ENCODE measurements around the gene OR52L1.
"Not testable (repeated sequence)": the region's sequence is repeated elsewhere in the genome, so short reads cannot be mapped to it uniquely, and the experiment has no call there.

Gene OR52L1

DNA sequence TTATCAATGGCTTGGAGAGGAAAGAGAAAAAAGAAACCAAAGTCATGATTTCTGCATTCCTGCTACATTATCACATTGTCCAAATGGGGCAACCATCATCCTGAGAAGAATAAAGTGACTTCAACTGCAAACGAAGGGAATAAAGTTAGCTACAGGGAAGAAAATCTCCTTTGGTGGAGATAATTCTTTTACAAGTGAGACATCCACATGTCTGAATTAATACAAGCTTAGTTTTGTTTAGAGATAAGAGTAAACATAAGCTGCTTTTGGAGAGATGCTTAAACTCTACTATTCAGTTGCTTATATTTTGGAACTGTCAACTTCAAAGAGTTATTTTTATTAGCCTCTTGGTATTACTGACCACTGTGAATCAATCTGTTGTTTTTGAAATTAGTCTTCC lies at the start of gene OR52L1:
OR52L1 (minus strand) TSS at position 101 of the 400 bp plus-strand sequence; CDS start at position 46, 55 bp downstream.
- H3K27ac ChIP-seq, result no peak within 1 kb of the TSS
- H3K4me3 ChIP-seq, result no peak within 1 kb of the TSS

DNA sequence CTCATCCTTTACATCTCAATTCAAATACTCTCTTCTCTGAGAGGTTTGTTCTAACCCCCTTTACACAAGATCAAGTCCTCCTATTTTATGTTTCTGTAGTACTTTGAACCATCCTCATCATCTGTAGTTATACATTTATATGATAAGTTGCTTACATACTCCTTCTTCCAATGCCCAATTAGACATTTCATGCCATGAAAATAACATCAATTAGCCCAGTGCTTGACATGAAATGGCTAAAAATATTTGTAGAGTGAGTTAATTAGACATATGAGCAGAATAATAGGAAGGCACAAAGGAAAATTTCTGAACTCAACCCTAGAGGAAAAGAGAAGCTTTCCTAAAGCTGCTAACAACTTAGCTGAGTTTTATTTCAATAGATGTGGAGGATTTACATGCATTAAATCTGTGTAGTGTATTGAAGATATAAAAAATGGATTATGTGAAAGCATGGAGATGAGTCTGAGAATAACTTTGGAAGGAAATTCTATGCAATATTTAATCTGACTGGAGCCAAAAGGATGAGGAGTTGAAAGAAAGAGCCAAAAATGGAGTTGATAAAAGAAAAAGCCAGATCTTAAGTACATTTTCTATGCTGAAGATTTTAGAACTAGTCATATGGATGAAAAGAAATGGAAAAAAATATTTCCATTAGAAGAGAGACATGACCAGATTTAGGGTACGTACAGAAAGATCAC lies 44.1 kb upstream of the OR52L1 start, which contains the start of gene OR56A1:
OR56A1 (minus strand) TSS at position 51 of the 698 bp plus-strand sequence. CDS start 3,066 bp downstream, outside the sequence.
- Histone ChIP-seq H3K4me3 (no peak within 1 kb of the TSS), H3K27ac (no peak within 1 kb of the TSS)

DNA sequence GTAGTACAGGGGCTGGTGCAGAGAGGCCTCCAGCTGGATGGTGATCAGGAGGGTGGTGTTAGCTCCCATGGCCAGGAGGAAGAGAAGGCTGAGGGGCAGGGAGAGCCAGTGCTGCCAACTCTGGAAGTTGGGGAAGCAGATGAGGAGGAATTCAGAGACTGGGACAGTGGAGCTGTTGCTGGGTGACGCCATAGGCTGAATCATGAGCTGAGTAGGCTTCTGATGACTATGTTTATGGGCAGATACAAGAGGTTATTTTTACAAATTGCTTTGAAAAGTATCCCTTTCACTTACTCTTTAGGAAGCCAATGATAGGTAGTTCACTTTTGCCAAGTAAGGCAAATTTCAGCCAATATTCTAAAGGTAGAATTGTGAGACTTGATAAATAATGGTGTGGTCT lies 40.7 kb upstream of the OR52L1 start:
- H3K4me3 ChIP-seq, result no peak overlapping the region
- H3K27ac ChIP-seq, result no peak overlapping the region

DNA sequence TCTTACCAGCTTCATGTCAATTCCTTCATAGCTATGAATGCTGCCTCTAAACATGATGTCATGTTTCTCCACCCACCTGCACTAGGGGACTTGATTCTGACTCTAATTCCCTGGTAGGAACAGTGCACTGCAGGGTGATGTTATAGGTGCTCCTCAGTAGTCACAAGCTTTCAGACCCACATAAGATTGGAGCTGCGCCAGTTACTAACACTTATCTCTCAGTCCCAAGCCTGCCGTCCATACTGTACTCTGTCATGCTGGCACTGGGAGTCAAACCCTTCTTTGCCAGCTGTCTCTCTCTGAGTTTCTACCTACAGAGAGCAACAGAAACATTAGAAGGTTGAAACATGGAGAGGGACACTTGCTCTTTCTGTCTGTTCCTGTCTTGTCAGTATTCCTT lies 38.3 kb upstream of the OR52L1 start:
- Histone ChIP-seq H3K27ac (no peak overlapping the region), H3K4me3 (no peak overlapping the region)

DNA sequence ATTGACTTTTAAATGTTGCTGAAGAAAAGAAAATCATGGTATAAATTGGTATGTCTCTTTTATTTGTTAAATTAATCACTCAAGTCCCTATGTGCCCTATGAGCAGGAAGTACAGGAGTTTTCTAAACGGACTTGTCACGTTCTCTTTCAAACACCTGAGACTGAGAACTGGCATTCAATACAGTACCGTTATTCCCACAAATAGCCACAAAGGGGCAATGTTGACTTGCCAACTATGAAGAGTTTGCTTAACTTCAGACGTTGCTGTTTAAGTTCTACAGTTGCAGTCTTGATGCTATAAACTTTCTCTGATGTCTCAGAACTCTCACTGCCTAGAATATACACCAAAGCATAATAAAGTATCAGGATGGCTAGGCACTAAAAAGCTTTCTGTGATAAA lies 36.2 kb upstream of the OR52L1 start:
- H3K27ac ChIP-seq, result no peak overlapping the region
- no peak overlapping the region for H3K4me3 ChIP-seq

DNA sequence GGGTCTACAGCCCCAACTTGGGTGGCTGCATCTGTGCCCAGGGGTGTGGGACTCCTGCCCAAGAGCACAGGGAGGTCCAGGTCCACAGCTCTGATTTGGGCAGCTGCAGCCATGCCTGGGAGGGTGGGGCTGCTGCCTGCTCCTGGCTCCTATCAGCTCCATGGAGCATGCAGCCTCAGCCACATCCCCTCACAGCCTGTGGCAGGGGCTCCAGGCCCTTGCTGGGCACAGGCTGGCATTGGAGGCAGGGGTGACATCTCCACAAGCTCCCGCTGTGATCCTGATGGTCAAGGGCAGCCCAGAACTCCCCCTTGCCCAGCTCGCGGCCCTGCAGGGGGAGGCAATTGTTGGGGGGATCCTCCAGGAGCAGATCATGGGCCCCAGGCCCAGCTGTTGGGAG lies 26.3 kb upstream of the OR52L1 start:
- H3K4me3 ChIP-seq, result no peak overlapping the region

DNA sequence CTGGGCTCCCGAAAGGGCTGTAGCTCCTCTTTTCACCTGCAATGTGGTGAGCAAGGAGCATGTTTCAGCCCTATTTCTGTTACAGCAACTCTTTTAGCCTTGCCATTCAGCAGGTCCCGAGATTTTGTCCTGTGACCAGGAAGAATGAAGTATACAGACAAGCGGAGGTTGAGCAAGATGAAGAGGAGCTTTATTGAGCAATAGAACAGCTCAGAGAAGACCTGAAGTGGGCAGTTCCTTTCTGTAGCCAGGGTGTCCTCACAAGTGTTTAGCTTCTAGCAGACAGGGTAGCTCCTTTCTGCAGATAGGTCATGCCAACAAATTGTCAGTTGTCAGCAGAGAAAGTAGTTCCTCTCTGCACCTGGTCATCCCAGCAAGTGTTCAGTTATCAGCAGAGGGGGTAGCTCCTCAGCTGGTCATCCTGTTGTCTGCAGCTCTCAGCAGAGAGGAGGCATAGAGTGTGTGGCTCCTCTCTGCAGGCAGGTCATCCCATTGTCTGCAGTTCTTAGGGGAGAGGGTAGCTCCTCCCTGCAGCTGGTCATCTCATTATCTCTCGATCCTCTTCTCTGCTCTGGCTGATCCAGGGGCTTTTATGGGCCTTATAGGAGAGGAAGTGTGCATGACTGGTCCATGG lies 25.4 kb upstream of the OR52L1 start:
- Histone ChIP-seq H3K27ac (no peak overlapping the region), H3K4me3 (no peak overlapping the region)

More for the DNA sequence above, 26.3 kb upstream of the OR52L1 start:
- H3K27ac ChIP-seq, result no peak overlapping the region

DNA sequence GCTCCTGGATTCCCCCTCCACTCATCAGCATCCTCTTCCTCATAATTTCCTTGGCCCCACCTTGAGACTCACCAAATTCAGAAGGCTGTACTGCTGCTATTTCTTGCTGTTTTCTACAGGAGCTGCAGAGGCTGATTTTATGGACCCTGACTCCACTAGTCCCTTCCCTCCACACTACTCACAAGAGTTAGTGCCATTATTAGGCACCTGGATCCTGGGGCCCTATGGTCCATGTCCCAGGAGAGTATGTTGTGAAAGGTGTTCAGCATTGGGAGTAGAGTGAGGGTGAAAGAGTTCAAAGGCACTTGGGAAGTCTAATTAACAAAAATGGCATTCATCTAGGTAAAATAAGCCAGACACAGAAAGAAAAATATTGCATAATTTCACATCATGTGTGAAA lies 20.1 kb upstream of the OR52L1 start, which contains the start of gene OR56A4:
OR56A4 (minus strand) TSS at position 101 of the 400 bp plus-strand sequence. CDS start 3,954 bp downstream, outside the sequence.
- Histone ChIP-seq H3K4me3 (no peak within 1 kb of the TSS), H3K27ac (no peak within 1 kb of the TSS)

DNA sequence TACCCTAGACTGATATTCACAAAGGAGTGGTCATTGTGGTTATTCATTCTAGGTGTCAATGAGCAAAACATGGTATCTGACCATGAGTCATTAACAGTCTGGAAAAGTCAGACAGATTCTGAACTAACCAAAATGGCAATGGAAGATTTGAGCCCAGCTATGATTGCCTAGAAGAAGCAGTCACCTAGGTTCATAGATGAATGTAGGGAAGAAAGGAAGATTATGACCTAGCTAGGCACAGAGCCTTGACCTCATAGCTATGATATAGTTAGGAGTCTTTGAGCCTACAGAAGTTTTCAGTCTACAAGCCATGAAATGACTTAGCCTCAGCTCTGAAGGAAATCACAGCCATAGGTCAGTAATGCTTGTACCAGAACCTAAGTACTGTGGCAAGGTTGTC lies 19.6 kb upstream of the OR52L1 start:
- no peak overlapping the region for H3K27ac ChIP-seq
- H3K4me3 ChIP-seq, result no peak overlapping the region

DNA sequence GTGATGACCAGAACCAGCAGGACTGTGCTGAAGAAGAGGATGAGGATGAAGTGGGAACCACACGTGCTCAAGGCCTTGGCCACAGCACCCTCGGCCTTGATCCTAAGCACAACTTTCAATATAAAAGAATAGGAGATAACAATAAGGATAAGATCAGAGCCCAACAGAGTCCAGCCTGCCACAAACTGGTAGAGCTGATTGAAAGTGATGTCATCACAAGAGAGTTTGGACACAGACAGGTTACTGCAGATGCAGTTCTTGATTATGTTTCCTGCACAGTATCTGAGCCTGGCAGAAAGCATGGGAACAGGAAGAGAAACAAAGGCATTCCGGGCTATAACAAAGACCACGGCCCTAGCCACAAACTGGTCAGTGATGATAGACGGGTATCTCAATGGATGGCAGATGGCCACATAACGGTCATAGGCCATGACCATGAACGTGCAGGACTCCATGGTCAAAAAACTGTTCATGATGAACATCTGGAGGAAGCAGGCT lies 15.5 kb upstream of the OR52L1 start:
- no peak overlapping the region for H3K27ac ChIP-seq
- H3K4me3 ChIP-seq, result no peak overlapping the region

DNA sequence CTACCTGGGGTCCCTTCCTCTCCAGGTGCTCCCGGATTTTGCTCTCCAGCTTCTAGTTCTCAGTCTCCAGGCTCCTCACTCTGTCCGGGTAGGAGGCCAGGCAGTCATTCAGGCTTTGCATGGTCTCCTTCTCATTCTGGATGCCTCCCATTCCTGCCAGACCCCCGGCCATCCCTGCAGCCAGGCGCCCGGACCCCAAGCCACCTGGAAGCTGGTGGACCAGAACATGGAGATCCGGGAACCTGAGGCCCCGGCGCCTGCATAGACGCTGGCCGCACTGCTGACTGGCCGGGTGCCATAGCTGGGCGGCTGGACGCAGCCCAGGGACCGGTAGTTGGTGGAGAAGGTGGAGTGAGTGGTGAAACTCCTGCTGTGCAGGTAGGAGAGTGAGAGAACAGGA lies 8.0 kb upstream of the OR52L1 start:
- Histone ChIP-seq H3K27ac (no peak overlapping the region), H3K4me3 (no peak overlapping the region)

DNA sequence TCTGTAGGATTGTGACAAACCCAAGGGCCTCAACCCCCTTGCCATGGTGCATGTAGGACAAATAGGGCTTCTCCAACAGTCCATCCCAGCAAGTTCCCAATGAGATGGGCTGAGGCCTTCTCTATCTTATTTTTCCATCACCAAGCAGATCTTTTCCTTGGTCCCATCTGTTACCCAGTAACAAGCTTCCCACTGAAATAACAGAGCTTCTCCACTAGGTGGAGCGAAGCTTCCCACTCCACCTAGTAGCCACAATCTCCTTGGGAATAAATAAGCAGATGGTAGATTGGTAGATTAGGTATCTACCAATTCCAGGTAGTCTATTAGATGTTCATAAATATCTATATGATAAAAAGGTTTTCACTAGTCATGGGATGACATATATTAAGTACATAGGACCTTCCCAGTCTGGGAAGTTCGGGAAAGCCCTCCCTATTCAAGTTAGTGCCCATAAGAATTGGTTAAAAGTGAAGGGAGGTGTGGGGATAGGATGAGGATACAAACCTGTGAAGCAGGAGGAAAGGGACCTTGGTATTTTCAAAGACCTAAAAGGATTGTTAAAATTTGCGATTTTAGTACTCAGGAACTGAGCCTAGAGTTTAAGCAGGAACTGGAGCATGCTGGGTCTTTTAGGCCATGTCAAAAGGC lies 5.9 kb upstream of the OR52L1 start:
- H3K4me3 ChIP-seq, result no peak overlapping the region
- no peak overlapping the region for H3K27ac ChIP-seq

DNA sequence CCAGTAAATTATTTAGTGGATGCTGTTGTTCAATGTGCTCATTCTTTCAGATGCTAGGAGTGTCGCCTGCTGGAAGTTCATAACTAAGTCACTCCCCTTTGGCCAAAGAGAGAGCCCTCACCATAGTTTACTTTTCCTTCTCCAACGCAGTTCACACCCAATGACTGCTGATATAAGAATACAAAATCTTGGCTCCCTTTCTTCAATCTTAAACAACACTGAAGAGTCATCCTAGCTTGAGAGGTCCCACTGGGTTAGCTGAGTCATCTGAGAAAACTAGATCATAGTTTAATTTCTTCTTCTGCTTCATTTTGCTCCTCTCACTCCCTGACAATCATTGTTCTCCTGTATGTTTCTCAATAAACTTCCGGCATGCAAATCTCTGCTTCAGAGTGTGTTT lies 5.4 kb upstream of the OR52L1 start:
- Histone ChIP-seq H3K27ac (no peak overlapping the region), H3K4me3 (no peak overlapping the region)

DNA sequence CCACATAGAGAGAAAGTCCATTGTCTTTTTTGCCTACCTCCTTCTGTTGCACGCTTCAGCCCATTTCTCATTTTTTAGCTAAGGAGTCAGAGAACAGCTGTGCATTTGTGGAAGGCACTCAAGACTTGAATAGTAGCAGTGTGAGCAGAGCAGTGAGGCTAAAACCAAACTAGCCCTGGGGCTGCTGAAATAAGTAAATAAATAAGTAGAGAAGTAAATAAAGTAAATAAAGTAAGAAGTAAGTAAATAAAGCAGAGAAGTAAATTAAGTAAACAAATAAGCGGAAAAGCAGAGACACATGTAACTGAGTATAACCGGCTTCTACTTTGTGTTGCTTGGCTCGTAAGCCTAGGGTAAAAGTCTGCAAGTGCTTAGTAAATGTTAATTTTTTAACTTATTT lies 2.4 kb upstream of the OR52L1 start:
- no peak overlapping the region for H3K4me3 ChIP-seq
- no peak overlapping the region for H3K27ac ChIP-seq

DNA sequence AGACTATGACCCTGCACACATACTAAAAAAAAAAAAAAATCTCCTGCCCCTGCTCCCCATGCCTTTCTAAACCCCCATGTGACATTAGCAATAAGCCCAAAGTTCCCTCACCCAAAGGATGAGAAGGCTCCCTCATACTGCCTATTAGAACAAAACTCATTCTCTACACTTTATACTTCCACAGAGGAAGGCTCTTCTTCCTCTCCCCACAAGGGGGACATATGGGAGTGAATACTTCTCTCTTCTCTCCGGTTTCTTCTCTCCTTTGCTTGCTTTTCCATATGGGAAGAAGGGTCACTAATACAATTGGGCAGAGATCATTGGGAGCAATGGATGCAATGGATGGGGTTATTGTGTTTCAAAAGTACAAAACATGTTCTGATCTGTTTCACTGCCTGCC lies 3.3 kb downstream of the OR52L1 start:
- Histone ChIP-seq H3K4me3 (no peak overlapping the region), H3K27ac (no peak overlapping the region)

DNA sequence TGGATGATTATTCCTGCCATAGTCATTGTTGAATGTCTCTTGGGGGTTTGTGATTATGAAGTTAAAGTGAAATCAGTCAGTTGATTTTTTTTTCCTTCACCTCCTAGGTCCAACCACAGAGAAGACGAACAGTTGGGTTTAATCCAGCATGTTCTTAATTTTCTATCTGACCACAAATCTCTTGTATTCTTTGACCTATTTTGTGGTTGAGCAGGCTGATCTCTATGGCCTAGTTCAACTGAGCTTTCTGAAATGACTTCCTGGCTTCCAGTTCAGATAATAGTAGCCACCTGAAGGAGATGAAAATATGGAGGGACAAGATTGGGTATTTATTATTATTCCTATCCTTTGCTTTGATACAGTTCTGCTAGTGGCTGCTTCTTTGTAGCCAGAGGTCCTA lies 13.3 kb downstream of the OR52L1 start:
- Histone ChIP-seq H3K27ac (no peak overlapping the region), H3K4me3 (no peak overlapping the region)

DNA sequence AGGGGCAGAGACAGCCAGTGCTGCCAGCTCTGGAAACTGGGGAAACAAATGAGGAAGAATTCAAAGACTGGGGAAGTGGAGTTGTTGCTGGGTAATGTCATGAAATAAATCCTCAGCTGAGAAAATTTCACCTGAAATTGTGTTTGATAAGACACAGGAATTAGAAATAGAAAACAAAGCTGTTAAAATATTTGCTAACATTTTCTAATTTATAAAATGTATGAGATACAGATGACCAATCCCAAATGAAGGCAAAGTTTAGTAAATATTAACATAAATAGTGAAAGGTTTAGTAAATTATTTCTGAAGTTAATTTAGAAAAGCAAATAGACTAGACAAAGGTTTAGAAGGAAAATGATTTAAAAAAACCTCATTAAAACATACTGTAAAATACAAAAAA lies 18.4 kb downstream of the OR52L1 start, which contains the start of gene OR56A5:
OR56A5 (minus strand) TSS at position 101 of the 400 bp plus-strand sequence; CDS start at position 101, 0 bp downstream.
- no peak within 1 kb of the TSS for H3K27ac ChIP-seq
- no peak within 1 kb of the TSS for H3K4me3 ChIP-seq

DNA sequence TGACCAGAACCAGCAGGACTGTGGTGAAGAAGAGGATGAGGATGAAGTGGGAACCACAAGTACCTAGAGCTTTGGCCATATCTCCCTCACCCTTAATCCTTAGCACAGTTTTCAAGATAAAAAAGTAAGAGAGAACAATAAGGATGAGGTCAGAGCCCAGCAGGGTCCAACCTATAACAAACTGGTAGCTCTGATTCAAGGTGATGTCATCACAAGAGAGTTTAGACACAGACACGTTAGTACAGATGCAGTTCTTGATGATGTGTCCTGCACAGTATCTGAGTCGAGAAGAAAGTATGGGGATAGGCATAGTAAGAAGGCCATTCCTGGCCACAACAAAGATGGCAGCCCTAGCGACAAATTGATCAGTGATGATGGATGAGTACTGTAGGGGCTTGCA lies 19.1 kb downstream of the OR52L1 start:
- no peak overlapping the region for H3K27ac ChIP-seq
- no peak overlapping the region for H3K4me3 ChIP-seq

DNA sequence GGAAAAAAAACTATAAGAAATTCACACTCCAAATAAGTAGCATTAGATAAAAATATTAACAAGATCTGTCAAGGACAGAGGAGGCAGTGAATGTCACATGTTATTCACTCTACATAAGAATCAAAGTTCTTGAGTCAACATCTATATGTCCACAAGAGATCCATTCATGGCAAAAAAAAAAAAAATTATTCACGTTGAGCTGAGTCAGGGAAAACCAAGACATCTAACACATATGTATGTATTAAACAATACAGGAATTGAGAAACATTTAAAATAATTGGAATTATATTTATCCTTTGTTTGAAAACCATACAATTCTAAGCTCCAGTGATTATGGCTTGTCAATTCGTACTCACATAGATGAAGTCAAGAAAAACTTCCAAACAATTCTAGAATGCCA lies 19.8 kb downstream of the OR52L1 start:
- Histone ChIP-seq H3K4me3 (no peak overlapping the region), H3K27ac (no peak overlapping the region)

DNA sequence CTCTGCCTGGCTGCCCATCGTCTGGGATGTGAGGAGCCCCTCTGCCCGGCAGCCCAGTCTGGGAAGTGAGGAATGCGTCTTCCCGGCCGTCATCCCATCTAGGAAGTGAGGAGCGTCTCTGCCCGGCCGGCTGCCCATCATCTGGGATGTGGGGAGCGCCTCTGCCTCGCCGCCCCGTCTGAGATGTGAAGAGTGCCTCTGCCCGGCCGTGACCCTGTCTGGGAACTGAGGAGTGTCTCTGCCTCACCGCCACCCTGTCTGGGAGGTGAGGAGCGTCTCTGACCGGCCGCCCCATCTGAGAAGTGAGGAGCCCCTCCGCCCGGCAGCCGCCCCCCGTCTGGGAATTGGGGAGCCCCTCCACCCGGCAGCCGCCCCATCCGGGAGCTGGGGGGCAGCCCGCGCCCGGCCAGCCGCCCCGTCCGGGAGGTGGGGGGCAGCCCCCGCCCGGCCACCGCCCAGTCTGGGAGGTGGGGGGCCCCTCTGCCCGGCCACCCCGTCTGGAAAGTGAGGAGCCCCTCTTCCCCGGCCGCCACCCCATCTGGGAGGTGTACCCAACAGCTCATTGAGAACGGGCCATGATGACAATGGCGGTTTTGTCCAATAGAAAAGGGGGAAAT lies 26.0 kb downstream of the OR52L1 start:
- not testable (repeated sequence) for H3K4me3 ChIP-seq

More for the DNA sequence above, 26.0 kb downstream of the OR52L1 start:
- H3K27ac ChIP-seq, result not testable (repeated sequence)
